ENCODE data around the gene SINHCAF.

SINHCAF gene

GRCh38 chr12:31234955-31235867, 90.7 kb downstream of the SINHCAF start:
- peak; percentile 19 for DNase-seq (ENCODE audit: low read depth)
- TF ChIP-seq CTCF (IDR thresholded peaks at IDR 0.05; ENCODE audit: insufficient read depth, low read depth, low read length, missing control alignments), result peak; percentile 40
- H3K4me3 ChIP-seq (ENCODE audit: low read depth, low read length), result no peak overlapping the region

- no peak for DNase-seq (ENCODE audit: low read depth)
- no peak for TF ChIP-seq CTCF (IDR thresholded peaks at IDR 0.05; ENCODE audit: insufficient read depth, low read depth, low read length, missing control alignments)
- no peak overlapping the region for H3K4me3 ChIP-seq (ENCODE audit: low read depth, low read length)
These were observed 91.7 kb downstream of the SINHCAF start for GRCh38 chr12:31234053-31234840.

- no peak for TF ChIP-seq CTCF (IDR thresholded peaks at IDR 0.05; ENCODE audit: insufficient read depth, low read depth, low read length, missing control alignments)
- H3K4me3 ChIP-seq (ENCODE audit: low read depth, low read length), result no peak overlapping the region
- DNase-seq (ENCODE audit: low read depth), result no peak
These were observed 92.8 kb downstream of the SINHCAF start for GRCh38 chr12:31233061-31233730.

- no peak for TF ChIP-seq CTCF (IDR thresholded peaks at IDR 0.05; ENCODE audit: insufficient read depth, low read depth, low read length, missing control alignments)
- no peak overlapping the region for H3K4me3 ChIP-seq (ENCODE audit: low read depth, low read length)
- no peak for DNase-seq (ENCODE audit: low read depth)
These were observed 93.5 kb downstream of the SINHCAF start for GRCh38 chr12:31232361-31232965.

GRCh38 chr12:31231611-31232360, 94.2 kb downstream of the SINHCAF start:
- DNase-seq (ENCODE audit: low read depth), result no peak
- H3K4me3 ChIP-seq (ENCODE audit: low read depth, low read length), result no peak overlapping the region
- TF ChIP-seq CTCF (IDR thresholded peaks at IDR 0.05; ENCODE audit: insufficient read depth, low read depth, low read length, missing control alignments), result no peak
